ENCODE data around the gene SH3BGRL. TPM values are rescaled to one million over a fixed set of nuclear protein-coding genes. Genes with fewer than 3 reads are reported as not detected.

Gene SH3BGRL
- total RNA-seq, 1 experiment from 2014 or later: 41.8 TPM

GRCh38 chrX:81202943-81203342, 1.0 kb downstream of the SH3BGRL start:
- no peak for DNase-seq
- peak overlapping the region; percentile 73 for H3K4me2 ChIP-seq (ENCODE audit: insufficient read depth, insufficient read length, low read length)
- H3K27me3 Mint-ChIP-seq (ENCODE audit: low read depth): no peaks in the 10 kb centered on the region; the same call in 1 of the 2 replicates
- no peak overlapping the region for H4K8ac ChIP-seq (replicated peaks; ENCODE audit: insufficient read length, low read depth, low read length)
- no peak overlapping the region for H3K27ac ChIP-seq (ENCODE audit: insufficient read length, low read depth, low read length)
- H2AK5ac ChIP-seq (ENCODE audit: insufficient read length, low read length): no peak overlapping the region
- H3K14ac ChIP-seq (ENCODE audit: insufficient read depth, low read length): no peak overlapping the region
- no peak overlapping the region for H2BK12ac ChIP-seq (ENCODE audit: insufficient read length, low read depth, low read length)
- H3K79me2 ChIP-seq (ENCODE audit: insufficient read depth, low read length): peaks cover 4% of the 10 kb centered on the region; the same call in 1 of the 2 replicates
- H3K27ac Mint-ChIP-seq: peak overlapping the region in 1 of 3 experiments; percentile 33; a peak in 3 of 7 replicates
- H3K18ac ChIP-seq (ENCODE audit: insufficient read length, low read depth, low read length): no peak overlapping the region
- H3K9me3 Mint-ChIP-seq: peaks cover 63 to 68% of the 10 kb centered on the region in 2 experiments
- peak overlapping the region; percentile 91 to 92 for H3K4me3 Mint-ChIP-seq
- no peaks in the 10 kb centered on the region for H3K27me3 ChIP-seq (ENCODE audit: insufficient read depth, low read length)
- H4K5ac ChIP-seq (ENCODE audit: insufficient read length, low read depth, low read length): no peak overlapping the region
- WGBS (ENCODE audit: extremely low coverage, insufficient read length, low lambda C conversion rate): no CpG with 5 or more reads among the region's 1 CpG
- H3K79me1 ChIP-seq (ENCODE audit: insufficient read depth, low read depth, low read length, poor library complexity, severe bottlenecking): no peaks in the 10 kb centered on the region
- no peak overlapping the region for H3K23ac ChIP-seq (ENCODE audit: insufficient read length, low read depth, low read length)
- H2AFZ ChIP-seq (ENCODE audit: low read length): no peak overlapping the region
- no peaks in the 10 kb centered on the region for H4K20me1 ChIP-seq (ENCODE audit: control insufficient read depth, insufficient read depth, insufficient read length)
- H4K91ac ChIP-seq (ENCODE audit: insufficient read length, low read depth, low read length): no peak overlapping the region
- H3K23me2 ChIP-seq (ENCODE audit: insufficient read length, low read depth, low read length, poor library complexity, severe bottlenecking): peaks cover 3% of the 10 kb centered on the region
- H2BK20ac ChIP-seq (ENCODE audit: low read depth, low read length, poor library complexity, severe bottlenecking): no peak overlapping the region
- H3K9me3 ChIP-seq (ENCODE audit: control insufficient read depth, low read depth, low read length): peaks cover under 1% of the 10 kb centered on the region
- no peak overlapping the region for H3K4ac ChIP-seq (ENCODE audit: low read depth, low read length)
- H3K56ac ChIP-seq (ENCODE audit: insufficient read length, low read depth, low read length): no peak overlapping the region
- no peak overlapping the region for H2BK5ac ChIP-seq (ENCODE audit: insufficient read length, low read length)
- H3K36me3 Mint-ChIP-seq (ENCODE audit: insufficient read depth in 1 of 3, low read depth in 3 of 3): peaks cover 4 to 11% (median 5%) of the 10 kb centered on the region in 3 experiments; a peak in 5 of 7 replicates
- peaks cover 11 to 20% of the 10 kb centered on the region in 2 experiments; a peak in 3 of 4 replicates for H3K4me1 Mint-ChIP-seq
- H3K9ac ChIP-seq (ENCODE audit: extremely low read depth, insufficient read length, low read length): no peak overlapping the region
- H3T11ph ChIP-seq (ENCODE audit: low read length): no peak overlapping the region
- no peak overlapping the region for H2BK15ac ChIP-seq (ENCODE audit: low read depth, low read length)
- H2BK120ac ChIP-seq (ENCODE audit: low read depth, low read length, poor library complexity, severe bottlenecking): no peak overlapping the region
- TF ChIP-seq CTCF (conservative IDR thresholded peaks at IDR 0.05): no peak
- no peaks in the 10 kb centered on the region for H3K4me1 ChIP-seq (ENCODE audit: insufficient read depth, low read length)
